DMS79 treated with DMSO at 0.1 percent for 48 hours (cell line): ENCODE results near the gene CAMTA1.

Experiments
- DNase-seq: peaks from one replicate; lab custom pipeline; 2025; lab: John Stamatoyannopoulos, UW

CAMTA1 gene

GRCh38 chr1:7614576-7615074 is 829.4 kb downstream of the CAMTA1 start:
- DNase-seq, result no peak

GRCh38 chr1:7615138-7615537 is 829.9 kb downstream of the CAMTA1 start:
- DNase-seq, result peak; percentile 18

- peak; percentile 17 for DNase-seq
These were observed 831.0 kb downstream of the CAMTA1 start for GRCh38 chr1:7616076-7616832.

DNA sequence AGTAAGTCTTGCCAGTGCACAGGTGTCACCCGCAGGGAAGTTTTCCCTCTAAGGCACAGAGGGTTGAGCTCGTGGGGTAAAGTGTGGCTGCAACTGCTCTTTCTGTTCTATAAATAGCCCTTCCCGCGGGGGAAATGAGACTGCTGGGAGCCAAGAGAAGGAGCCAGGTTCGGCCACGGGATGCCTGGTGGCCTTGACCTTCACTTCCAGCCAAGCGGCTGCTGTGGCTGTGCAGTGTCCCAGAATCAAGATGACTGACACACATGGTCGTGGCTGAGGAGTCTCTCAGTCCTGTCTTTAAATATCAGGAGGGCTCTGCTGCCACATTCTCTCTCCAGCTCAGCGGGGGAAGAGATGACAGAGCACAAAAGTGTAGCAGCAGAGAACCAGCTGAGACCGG is 831.7 kb downstream of the CAMTA1 start:
- no peak for DNase-seq

DNA sequence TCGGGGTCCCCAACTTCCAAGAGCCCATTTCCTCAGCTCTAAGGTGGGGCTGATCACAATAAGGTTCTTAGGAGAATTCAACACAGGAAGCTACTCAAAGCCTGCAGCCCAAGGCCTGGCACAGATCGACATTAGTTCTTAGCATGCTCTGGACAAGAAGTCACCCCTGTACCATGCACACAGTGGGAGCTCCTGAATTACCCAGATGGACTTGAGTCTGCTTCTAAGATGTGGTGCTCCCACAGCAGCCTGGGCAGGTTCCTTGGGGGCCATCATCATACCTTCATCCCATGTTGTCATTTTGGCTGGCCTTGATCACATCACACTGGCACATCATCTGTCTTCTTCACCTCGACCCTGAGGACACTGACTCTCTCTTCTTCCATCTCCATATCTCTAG is 832.6 kb downstream of the CAMTA1 start:
- DNase-seq, result no peak

- DNase-seq, result no peak
These were observed 834.9 kb downstream of the CAMTA1 start for GRCh38 chr1:7620196-7620595.

DNA sequence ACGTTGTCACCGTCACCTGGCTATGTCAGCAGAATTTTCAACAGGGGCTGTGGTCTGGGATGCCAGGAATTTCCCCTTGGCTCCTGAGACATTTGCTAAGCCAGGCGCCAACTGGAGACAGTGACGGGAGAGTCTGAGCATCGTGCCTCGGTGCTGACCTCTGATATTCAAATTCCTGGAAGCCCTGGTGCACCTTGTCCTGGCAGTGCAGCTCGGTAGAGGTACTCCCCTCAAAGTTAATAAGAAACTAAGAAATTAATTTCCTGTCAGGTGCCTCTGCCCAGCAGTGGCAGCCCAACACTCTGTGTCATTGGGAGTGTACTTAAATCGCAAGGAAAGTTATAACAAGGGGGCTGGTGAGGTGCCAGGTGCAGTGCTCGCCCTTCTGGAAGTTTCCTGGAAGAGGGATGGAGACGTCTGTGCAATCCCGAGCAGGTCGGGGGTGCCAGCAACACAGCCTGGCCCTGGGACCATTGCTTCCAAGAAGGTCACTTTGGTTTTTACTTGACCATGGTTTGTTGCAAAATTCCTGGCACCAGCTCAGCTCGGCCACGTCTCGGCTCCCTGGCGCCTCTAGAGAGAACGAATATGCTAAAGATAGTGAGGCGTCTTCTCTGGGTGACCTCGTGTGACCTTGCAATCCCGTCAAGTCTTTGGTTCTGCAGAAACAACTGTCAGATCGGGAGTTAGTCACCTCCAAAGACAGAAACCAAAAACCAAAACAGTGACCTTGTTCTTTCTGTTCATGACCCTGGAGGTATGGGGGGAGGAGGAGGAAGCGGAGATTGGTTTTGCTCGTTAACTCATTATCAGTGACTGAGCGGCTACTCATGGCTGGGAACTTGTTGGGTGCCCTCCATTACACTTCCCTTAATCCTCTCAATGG is 836.3 kb downstream of the CAMTA1 start:
- DNase-seq, result no peak

DNA sequence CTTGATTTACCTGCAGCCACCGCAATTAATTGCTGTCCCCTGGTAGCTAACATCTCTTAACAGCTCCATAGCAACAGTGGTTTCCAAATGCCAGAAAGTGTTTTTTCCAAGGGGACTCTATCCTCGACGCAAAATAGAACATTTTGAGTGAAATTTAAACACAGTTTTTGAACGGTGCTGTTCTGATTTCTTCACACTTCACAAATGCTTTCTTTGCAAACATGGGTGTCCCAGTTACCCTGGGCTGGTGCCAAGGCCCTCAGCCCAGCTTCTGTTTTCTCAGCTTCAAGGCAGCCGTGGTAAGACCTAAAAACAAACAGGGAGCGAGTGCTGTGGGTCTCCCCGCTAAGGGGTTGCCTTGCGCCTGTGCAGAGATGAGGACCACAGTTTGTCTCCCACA is 838.6 kb downstream of the CAMTA1 start:
- DNase-seq, result no peak

DNA sequence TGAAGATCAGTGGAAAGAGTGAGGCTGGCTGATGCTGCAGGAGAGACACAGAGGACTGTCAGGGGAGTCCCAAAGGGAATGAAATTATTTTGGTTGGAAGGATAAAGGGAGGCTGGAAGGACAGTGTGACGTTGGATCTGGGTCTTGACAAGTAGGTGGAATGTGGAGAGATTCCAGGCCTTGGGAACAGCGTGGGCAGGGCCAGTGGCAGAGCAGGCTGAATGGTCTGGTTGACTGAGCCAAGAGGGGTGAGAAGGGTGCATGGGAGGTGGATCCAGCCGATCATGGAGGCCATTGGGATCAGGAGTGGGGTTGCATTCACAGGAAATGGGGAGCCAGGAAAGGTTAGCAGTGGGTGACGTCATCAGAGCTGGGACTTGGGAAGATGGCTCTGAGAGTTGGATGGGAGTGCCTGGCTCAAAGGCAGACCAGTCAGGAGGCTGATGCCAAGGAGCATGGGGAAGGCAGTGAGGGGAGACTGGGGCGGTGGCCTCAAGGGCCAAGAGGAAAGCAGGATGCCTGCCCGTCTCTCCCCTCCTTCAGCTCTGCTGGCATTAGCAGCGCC is 839.6 kb downstream of the CAMTA1 start:
- no peak for DNase-seq

DNA sequence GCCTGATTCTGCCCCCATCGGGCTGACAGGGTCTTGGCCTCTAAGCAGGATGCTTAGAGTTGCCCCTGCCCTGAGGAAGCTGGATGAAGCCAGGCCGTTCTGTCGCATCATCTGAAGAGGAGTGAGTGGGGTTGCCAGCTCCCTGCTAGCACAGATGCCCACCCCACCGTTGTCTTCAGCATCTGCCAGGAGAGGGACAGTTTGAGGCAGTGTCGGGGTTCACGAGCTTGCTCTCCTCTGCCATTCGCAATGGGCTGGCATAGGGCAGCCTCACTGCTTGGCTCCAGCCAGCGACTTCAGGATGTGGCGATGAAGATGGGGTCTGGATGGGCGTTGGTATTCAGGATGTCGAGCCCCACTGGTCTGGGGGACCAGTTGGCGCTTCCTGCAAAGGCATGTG is 840.1 kb downstream of the CAMTA1 start:
- DNase-seq, result no peak

DNA sequence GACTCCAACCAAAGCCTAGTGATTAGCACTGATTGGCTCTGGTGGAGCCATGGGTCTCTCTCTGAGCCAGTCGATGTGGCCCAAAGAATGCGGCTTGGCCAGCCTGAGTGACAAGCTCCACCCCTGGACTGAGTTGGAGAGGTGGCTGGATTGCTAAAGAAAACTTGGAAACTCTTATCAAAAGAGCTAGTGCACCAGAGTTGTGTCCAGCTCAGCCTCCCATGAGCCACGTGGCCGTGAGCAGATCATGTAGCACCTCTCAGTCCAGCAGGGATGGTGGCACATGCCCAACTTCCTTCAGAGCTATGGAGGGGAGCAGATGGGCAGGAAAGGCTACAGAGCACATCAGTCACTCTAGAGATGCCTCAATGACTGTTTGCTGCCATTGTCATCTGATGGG is 843.0 kb downstream of the CAMTA1 start:
- no peak for DNase-seq

GRCh38 chr1:7629011-7629410 is 843.8 kb downstream of the CAMTA1 start:
- DNase-seq, result no peak

DNA sequence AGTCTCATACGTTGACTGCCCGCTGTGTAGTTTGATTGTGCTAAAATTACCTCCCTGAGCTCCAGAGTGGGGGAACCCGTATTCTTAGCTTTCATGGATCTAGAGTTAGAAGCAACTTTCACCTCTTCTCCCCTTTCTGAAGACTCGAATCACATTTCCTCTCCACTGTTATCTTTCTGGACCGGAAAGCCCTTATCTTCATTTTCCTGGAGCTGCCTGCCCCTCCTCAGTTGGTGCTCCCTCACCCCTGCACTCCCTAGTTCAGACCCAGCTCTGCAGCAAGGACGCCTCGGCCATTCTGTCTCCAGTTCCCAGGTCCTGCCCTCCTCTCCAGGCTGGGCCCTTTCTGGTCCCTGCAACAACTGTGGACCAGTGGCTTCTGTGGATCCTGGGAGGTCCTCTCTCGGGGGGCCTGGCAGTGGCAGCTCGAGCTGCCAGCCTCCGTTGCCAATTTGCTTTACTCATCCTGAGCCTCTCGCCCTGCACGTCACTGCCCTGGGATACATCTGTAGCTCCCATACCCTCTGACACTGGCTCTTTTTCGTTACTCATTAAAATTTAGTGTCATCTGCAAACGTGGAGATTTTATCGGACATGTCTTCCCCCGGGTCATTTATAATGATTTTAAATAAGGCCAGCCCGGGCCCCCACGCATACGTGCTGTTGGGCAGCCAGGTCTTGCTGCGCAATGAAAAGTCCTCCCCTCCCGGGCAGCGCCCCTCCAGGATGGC is 844.4 kb downstream of the CAMTA1 start:
- no peak for DNase-seq

DNA sequence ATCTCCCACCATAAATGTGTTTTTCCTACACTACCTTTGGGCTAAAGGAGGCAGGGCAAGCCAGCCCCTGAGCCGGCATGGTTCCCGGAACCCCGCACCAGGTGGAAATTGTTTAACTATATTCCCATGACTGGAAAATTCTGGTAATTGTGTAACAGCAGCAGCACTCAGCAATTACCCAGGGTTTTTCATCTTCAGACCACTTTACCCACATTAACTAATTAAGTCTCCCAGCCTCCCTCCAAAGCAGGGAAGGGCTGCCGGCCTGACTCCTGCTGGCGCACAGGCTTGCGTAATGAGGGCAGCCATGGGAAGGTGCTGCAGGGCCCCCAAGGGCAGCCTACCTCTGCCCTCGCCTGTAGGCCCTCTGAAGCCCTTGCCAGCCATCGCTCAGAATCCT is 845.1 kb downstream of the CAMTA1 start:
- DNase-seq, result peak; percentile 62

GRCh38 chr1:7632176-7632575 is 846.9 kb downstream of the CAMTA1 start:
- DNase-seq, result no peak

- no peak for DNase-seq
These were observed 847.4 kb downstream of the CAMTA1 start for GRCh38 chr1:7632681-7633080.

- DNase-seq, result no peak
These were observed 848.4 kb downstream of the CAMTA1 start for GRCh38 chr1:7633506-7634245.

GRCh38 chr1:7634546-7635240 is 849.4 kb downstream of the CAMTA1 start:
- DNase-seq, result no peak

DNA sequence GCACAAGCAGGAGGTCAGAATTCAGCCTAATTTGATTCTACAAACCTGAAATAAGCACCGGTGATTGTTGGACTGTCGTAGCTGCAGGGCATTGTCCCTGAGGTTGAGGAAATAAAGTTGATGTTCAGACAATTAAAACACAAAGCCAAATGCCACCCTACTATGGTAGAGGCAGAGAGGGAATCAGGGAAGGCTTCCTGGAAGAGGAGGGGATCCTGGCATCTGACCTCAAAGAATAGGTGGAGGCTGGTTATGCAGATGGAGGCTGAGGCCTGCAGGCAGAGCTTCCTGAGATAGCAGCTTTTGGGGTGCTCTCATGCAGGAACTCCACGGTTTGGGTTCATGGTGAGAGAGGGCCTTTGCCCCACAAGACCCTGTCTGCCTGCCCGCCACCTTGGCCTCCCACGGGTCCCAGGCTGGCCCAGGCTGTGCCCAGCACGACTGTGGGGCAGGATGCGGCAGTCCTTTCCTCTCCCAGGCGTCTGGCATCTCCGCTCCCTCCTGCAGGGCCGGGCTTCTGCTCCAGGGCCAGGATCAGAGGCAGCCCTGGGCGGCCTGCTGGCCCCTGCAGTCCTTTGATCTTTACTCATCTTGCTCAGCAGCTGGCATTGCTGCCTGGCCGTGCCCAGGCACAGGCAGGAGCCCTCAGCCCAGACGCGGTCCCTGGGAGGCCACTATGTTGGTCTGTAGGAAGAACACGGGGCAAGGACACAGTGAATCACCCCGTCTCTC is 851.7 kb downstream of the CAMTA1 start:
- DNase-seq, result no peak

- no peak for DNase-seq
These were observed 852.8 kb downstream of the CAMTA1 start for GRCh38 chr1:7638078-7638477.
